HEK293T (cell line): ENCODE measurements around the gene UBB.

ENCODE experiments used
- CTCF ChIA-PET: fragments of 350-600 bp; formaldehyde crosslinking; extraction: SDS; loops from one replicate; lab custom pipeline; 2021; ENCODE audit warnings: antibody characterized with exemption, inconsistent platforms; lab: Yijun Ruan, JAX
- POLR2A ChIA-PET: fragments of 350-600 bp; formaldehyde crosslinking; extraction: SDS; loops from one replicate; lab custom pipeline; 2020; ENCODE audit warnings: antibody characterized with exemption, inconsistent platforms; lab: Yijun Ruan, JAX
- DNase-seq: peaks from one replicate; pipeline ENCODE4 v3.0.0; 2012; ENCODE audit warnings: mixed read lengths; ENCODE audit errors: extremely low spot score
- ARNT ChIP-seq: fragments of 450-650 bp; IDR thresholded peaks from 2 replicates; pipeline ENCODE4 v1.6.1; 2017; ENCODE audit warnings: mild to moderate bottlenecking
- BHLHE40 ChIP-seq: fragments of 450-650 bp; IDR thresholded peaks from 2 replicates; pipeline ENCODE4 v1.6.1; 2016; ENCODE audit warnings: mild to moderate bottlenecking, moderate library complexity, borderline replicate concordance
- CTBP1 ChIP-seq: fragments of 450-650 bp; IDR thresholded peaks from 2 replicates; pipeline ENCODE4 v1.6.1; 2016; ENCODE audit warnings: borderline replicate concordance
- ELF4 ChIP-seq: fragments of 450-650 bp; IDR thresholded peaks from 2 replicates; pipeline ENCODE4 v1.6.1; 2017; ENCODE audit warnings: antibody characterized with exemption
- FOXA1 ChIP-seq: fragments of 450-650 bp; IDR thresholded peaks from 2 replicates; pipeline ENCODE4 v1.6.1; 2016; ENCODE audit warnings: mild to moderate bottlenecking
- FOXK2 ChIP-seq: fragments of 450-650 bp; IDR thresholded peaks from 2 replicates; pipeline ENCODE4 v1.6.1; 2016; ENCODE audit warnings: mild to moderate bottlenecking
- FOXM1 ChIP-seq: fragments of 450-650 bp; IDR thresholded peaks from 2 replicates; pipeline ENCODE4 v1.6.1; 2017; ENCODE audit warnings: mild to moderate bottlenecking, borderline replicate concordance
- HDGF ChIP-seq: fragments of 450-650 bp; IDR thresholded peaks from 2 replicates; pipeline ENCODE4 v1.6.1; 2017; ENCODE audit warnings: antibody characterized with exemption, borderline replicate concordance
- L3MBTL2 ChIP-seq: fragments of 450-650 bp; conservative IDR thresholded peaks from 2 replicates; pipeline ENCODE4 v1.6.1; 2016; ENCODE audit warnings: mild to moderate bottlenecking
- LEF1 ChIP-seq: fragments of 450-650 bp; IDR thresholded peaks from 2 replicates; pipeline ENCODE4 v1.6.1; 2017; ENCODE audit warnings: mild to moderate bottlenecking, borderline replicate concordance
- NFRKB ChIP-seq: fragments of 450-650 bp; IDR thresholded peaks from 2 replicates; pipeline ENCODE4 v1.6.1; 2016; ENCODE audit warnings: mild to moderate bottlenecking, moderate library complexity
- SP1 ChIP-seq: fragments of 450-650 bp; IDR thresholded peaks from 2 replicates; pipeline ENCODE4 v1.6.1; 2017
- SUZ12 ChIP-seq: fragments of 450-650 bp; IDR thresholded peaks from 2 replicates; pipeline ENCODE4 v1.6.1; 2016; ENCODE audit warnings: mild to moderate bottlenecking
- ZNF384 ChIP-seq: fragments of 450-650 bp; IDR thresholded peaks from 2 replicates; pipeline ENCODE4 v1.6.1; 2016
- TF ChIP-seq, protein P1 (sequence below): fragments of 450-650 bp; IDR thresholded peaks from 2 replicates; pipeline ENCODE4 v1.6.1; 2016

UBB gene

DNA sequence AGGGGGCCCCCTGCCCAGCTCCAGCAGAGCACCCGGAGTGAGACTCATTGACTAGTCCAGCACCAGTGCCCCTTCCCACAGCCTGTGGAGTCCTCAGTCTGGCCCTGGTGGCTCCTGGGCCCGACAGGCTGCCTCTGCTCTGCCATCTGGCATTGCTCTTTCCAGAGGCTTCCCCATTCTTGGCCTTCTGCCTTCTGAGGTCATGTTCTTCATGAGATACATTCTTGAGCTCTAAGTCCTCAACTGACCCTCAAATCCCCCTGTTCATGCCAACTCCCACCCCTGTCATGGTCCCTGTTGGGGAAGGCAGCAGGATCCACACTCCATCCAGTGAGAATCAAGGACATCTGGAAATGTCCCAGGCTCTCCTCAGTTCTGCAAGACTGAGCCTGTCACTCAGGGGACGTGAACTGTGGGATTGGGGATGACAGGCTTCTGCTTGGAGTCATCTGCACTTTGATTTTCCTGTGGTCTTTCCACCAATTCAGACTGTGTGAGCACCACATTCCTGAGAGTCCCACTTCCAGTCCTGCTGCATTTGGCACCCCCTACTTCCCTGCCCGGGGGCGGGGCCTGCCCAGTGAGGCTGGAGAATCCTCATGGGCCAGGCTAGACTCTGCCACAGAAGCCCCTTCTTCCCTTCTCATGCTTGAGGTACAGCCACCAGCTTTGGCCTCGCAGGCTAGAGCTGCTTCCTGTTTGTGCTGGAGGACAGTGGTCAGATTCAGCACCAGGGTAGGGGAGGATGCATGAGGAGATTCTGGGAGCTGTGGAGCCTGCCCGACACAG lies 37.2 kb downstream of the UBB start:
- CTCF ChIA-PET, result interaction anchor here (0.6 to 2.7 kb wide), 3 partner anchors 10 to 54 kb away, joined by 3 to 12 read pairs (median 5); no protein-coding TSS in a partner anchor
- DNase-seq, result no peak
- POLR2A ChIA-PET, result interaction anchor here (0.8 to 10.1 kb wide), 7 partner anchors 10 to 37 kb away, joined by 3 to 104 read pairs (median 7); partner anchors contain the start of gene UBB
- TF ChIP-seq CTBP1, result no peak
- TF ChIP-seq FOXM1, result no peak
- TF ChIP-seq, protein P1, sequence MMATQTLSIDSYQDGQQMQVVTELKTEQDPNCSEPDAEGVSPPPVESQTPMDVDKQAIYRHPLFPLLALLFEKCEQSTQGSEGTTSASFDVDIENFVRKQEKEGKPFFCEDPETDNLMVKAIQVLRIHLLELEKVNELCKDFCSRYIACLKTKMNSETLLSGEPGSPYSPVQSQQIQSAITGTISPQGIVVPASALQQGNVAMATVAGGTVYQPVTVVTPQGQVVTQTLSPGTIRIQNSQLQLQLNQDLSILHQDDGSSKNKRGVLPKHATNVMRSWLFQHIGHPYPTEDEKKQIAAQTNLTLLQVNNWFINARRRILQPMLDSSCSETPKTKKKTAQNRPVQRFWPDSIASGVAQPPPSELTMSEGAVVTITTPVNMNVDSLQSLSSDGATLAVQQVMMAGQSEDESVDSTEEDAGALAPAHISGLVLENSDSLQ, result peak; percentile 76

DNA sequence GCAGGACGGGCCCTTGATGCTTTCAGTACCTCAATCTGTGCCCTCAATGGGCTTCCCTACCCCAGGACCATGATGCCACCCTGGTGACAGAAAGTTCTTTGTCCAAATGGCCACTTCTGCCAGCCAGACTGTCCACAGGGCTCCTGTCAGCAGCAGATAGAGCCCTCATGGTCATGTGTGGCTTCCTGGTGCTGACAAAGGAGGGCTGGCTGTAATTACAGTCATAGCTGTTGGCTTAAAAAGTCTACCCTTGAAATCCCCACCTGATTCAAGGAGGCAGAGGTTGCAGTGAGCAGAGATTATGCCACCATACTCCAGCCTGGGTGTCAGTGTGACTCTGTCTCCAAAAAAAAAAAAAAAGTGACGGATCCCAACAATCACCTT lies 37.8 kb downstream of the UBB start:
- TF ChIP-seq FOXA1 (no peak), BHLHE40 (no peak)
- CTCF ChIA-PET, result interaction anchor here (0.6 to 2.7 kb wide), 3 partner anchors 9 to 55 kb away, joined by 3 to 12 read pairs (median 5); no protein-coding TSS in a partner anchor
- DNase-seq, result no peak
- POLR2A ChIA-PET, result interaction anchor here (1.1 to 10.1 kb wide), 6 partner anchors 9 to 38 kb away, joined by 3 to 104 read pairs (median 10); partner anchors contain the start of gene UBB

DNA sequence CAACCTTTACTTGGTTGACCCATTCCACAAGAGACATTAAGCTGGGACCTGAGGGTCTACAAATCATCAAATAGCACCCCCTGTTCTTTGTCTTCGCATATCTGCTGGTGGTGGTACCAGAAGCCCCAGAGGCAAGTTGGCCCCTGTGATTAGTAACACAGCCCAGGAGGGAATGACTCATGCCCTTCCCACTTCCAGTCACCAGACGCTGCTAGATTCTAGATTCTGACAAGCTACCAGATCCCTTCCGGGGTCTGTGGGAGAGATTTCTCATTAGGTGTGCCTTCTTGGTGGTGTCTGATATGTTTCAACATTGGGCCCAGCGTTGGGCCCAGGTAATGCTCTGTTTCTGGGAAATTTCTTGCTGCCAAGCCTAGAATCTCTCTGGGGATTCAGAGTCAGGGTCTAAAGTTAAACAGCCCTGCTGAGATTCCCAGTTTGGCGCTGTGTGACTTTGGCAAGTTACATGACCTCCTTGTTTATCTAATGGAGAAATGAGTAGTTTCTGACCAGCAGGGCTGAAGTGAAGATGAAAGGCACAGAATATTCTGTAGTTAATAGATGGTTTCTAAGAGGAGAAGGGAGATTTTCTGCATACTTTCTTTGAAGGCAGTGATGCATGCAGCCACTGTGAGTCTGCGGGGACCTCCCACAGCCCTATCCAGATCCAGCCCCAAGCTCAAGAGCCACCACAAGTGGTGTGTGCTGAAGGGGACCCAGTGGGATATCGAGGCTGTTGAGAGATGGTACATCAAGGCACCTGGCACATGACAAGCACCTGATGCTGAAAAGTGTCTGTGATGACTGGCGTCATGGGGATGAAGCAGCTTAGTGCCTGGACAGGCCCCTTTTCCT lies 38.4 kb downstream of the UBB start:
- DNase-seq, result peak; percentile 52
- ChIA-PET CTCF (interaction anchor here (1.2 to 2.7 kb wide), 3 partner anchors 8 to 56 kb away, joined by 5 to 12 read pairs (median 8); no protein-coding TSS in a partner anchor), POLR2A (interaction anchor here (1.1 to 10.1 kb wide), 6 partner anchors 9 to 38 kb away, joined by 3 to 104 read pairs (median 10); partner anchors contain the start of gene UBB)
- TF ChIP-seq FOXK2 (no peak), SP1 (no peak), L3MBTL2 (no peak), SUZ12 (no peak), FOXA1 (no peak), ZNF384 (no peak), BHLHE40 (no peak)

DNA sequence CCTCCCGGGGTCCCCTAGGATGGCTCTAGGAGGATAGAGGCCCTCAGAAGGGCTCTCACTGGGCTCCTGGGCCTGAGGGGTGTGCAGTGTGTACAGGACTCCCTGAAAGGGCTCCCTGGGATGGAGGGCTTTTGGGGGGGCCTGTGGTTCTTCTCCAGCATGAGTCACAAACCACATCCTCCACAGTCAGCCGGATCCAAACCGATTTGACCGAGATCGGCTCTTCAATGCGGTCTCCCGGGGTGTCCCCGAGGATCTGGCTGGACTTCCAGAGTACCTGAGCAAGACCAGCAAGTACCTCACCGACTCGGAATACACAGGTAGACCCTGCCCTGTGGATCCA lies 39.0 kb downstream of the UBB start:
- ChIA-PET POLR2A (interaction anchor here (1.1 to 10.1 kb wide), 5 partner anchors 8 to 39 kb away, joined by 3 to 104 read pairs (median 14); partner anchors contain the start of gene UBB), CTCF (interaction anchor here (1.2 to 2.3 kb wide), 2 partner anchors 8 to 56 kb away, joined by 5 to 8 read pairs; no protein-coding TSS in a partner anchor)
- DNase-seq, result no peak
- TF ChIP-seq BHLHE40 (no peak), FOXA1 (no peak), ELF4 (no peak), SUZ12 (no peak), ZNF384 (no peak), CTBP1 (no peak), FOXM1 (no peak), HDGF (no peak)
- TF ChIP-seq, protein P1, result no peak

DNA sequence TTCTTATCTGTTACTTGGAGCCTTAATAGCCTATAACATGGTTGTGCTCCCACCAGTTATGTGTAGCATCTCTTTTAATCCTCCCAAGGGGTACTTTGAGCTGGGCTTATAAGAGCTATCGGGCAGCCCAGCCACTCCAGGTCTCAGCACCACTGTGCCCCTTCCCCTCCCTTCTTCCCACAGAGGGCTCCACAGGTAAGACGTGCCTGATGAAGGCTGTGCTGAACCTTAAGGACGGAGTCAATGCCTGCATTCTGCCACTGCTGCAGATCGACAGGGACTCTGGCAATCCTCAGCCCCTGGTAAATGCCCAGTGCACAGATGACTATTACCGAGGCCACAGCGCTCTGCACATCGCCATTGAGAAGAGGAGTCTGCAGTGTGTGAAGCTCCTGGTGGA lies 41.5 kb downstream of the UBB start:
- TF ChIP-seq SUZ12, result no peak
- no peak for TF ChIP-seq HDGF
- no peak for TF ChIP-seq ARNT
- no peak for TF ChIP-seq BHLHE40
- no peak for TF ChIP-seq SP1
- TF ChIP-seq LEF1, result no peak
- TF ChIP-seq, protein P1, result no peak
- no peak for TF ChIP-seq FOXK2
- no peak for TF ChIP-seq ZNF384
- TF ChIP-seq FOXA1, result no peak
- no peak for TF ChIP-seq FOXM1
- TF ChIP-seq NFRKB, result no peak
- TF ChIP-seq L3MBTL2, result no peak
- TF ChIP-seq CTBP1, result no peak
- no peak for TF ChIP-seq ELF4
- DNase-seq, result no peak
- ChIA-PET CTCF (no interaction called here), POLR2A (interaction anchor here (1.2 to 10.1 kb wide), 3 partner anchors 9 to 42 kb away, joined by 3 to 104 read pairs (median 7); partner anchors contain the start of gene UBB)
